HL-60 (cell line): Measurements from ENCODE around the gene ZAP70.

Experiments used
- DNase-seq, 2 experiments: peaks; one replicate each; pipeline ENCODE4 v3.0.0-alpha.2; 2010 to 2020; ENCODE audit warnings: low read depth in 1 of 2, low spot score in 1 of 2
- H3K27ac ChIP-seq: fragments of 250-450 bp; sonication (Bioruptor Pico); replicated peaks from 2 replicates; pipeline ENCODE4 v1.5.1; 2020; ENCODE audit warnings: mild to moderate bottlenecking, moderate library complexity
- H3K27me3 ChIP-seq: fragments of 250-450 bp; sonication (Bioruptor Pico); 2 replicates; pipeline ENCODE4 v1.5.1; 2021; ENCODE audit warnings: mild to moderate bottlenecking, moderate library complexity; ENCODE audit not compliant: insufficient read depth, poor library complexity, severe bottlenecking
- H3K4me3 ChIP-seq: replicated peaks from 2 replicates; pipeline ENCODE4 v1.5.1; 2011; ENCODE audit warnings: mild to moderate bottlenecking, control low read depth, low read length; ENCODE audit not compliant: insufficient read depth
- CTCF ChIP-seq: IDR thresholded peaks from one replicate; pipeline ENCODE4 v1.5.1; 2011; ENCODE audit warnings: low read length, control low read depth, inconsistent platforms; ENCODE audit not compliant: insufficient read depth
- GABPA ChIP-seq: IDR thresholded peaks from 2 replicates; pipeline ENCODE4 v1.6.1; 2012; ENCODE audit warnings: low read depth
- POLR2AphosphoS5 ChIP-seq: IDR thresholded peaks from 2 replicates; pipeline ENCODE4 v1.6.1; 2012; ENCODE audit warnings: low read depth
- REST ChIP-seq: IDR thresholded peaks from 2 replicates; pipeline ENCODE4 v1.6.1; 2012; ENCODE audit warnings: low read depth; ENCODE audit not compliant: insufficient replicate concordance
- SPI1 ChIP-seq: IDR thresholded peaks from 2 replicates; pipeline ENCODE4 v1.6.1; 2012; ENCODE audit warnings: low read depth, mild to moderate bottlenecking, borderline replicate concordance
- long read RNA-seq: library from polyadenylated mRNA; unstranded; transcript quantifications from one replicate; pipeline ENCODE4 v2.0.0, GENCODE V29; 2020

The ZAP70 gene
- long read RNA-seq, partial matches to known transcripts: 0 of 1 reads
- long read RNA-seq, other reads (novel, unspliced or antisense): 1 of 1 reads

- no peak within 1 kb of the TSS for H3K27ac ChIP-seq
- H3K4me3 ChIP-seq: no peak within 1 kb of the TSS
- H3K27me3 ChIP-seq: no peaks in the 10 kb centered on the region
- no peak for DNase-seq
- TF ChIP-seq CTCF: no peak
- no peak for TF ChIP-seq SPI1
These were observed at the start of gene ZAP70 for GRCh38 chr2:97713296-97714083. Gene ZAP70 (plus strand): TSS chr2:97713576. CDS start chr2:97724037, 10,461 bp downstream.

GRCh38 chr2:97663626-97663961, 49.8 kb upstream of the ZAP70 start:
- TF ChIP-seq GABPA: no peak
- no peak for TF ChIP-seq CTCF
- TF ChIP-seq REST: no peak
- no peak for TF ChIP-seq SPI1
- no peak for TF ChIP-seq POLR2AphosphoS5
- Histone ChIP-seq H3K27me3 (no peaks in the 10 kb centered on the region), H3K27ac (peak overlapping the region; percentile 96), H3K4me3 (peak overlapping the region; percentile 64)
- DNase-seq: no peak

- peak within 1 kb of the TSS; percentile 96 for H3K27ac ChIP-seq
- no peaks in the 10 kb centered on the region for H3K27me3 ChIP-seq
- DNase-seq: peak; percentile 96 to 98
- TF ChIP-seq CTCF: peak; percentile 12
- TF ChIP-seq SPI1: no peak
- TF ChIP-seq POLR2AphosphoS5: peak; percentile 62; the same call in 1 of the 2 replicates
- no peak for TF ChIP-seq REST
- no peak for TF ChIP-seq GABPA
- H3K4me3 ChIP-seq: peak within 1 kb of the TSS; percentile 64
These were observed 49.3 kb upstream of the ZAP70 start, which contains the start of gene ACTR1B for GRCh38 chr2:97663962-97664635. Gene ACTR1B (minus strand): TSS chr2:97664044. CDS start chr2:97663890, 154 bp downstream.
